NCI-H2081 treated with DMSO at 0.1 percent for 48 hours (cell line): Measurements from ENCODE around the gene NANOG.
"Not testable (repeated sequence)": the region's sequence is repeated elsewhere in the genome, so short reads cannot be mapped to it uniquely, and the experiment has no call there.

ENCODE experiments used
- DNase-seq: peaks from one replicate; lab custom pipeline; 2025; lab: John Stamatoyannopoulos, UW

The NANOG gene

DNA sequence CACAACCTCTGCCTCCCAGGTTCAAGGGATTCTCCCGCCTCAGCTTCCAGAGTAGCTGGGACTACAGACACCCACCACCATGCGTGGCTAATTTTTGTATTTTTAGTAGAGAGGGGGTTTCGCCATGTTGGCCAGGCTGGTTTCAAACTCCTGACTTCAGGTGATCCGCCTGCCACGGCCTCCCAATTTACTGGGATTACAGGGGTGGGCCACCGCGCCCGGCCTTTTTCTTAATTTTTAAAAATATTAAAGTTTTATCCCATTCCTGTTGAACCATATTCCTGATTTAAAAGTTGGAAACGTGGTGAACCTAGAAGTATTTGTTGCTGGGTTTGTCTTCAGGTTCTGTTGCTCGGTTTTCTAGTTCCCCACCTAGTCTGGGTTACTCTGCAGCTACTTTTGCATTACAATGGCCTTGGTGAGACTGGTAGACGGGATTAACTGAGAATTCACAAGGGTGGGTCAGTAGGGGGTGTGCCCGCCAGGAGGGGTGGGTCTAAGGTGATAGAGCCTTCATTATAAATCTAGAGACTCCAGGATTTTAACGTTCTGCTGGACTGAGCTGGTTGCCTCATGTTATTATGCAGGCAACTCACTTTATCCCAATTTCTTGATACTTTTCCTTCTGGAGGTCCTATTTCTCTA, at the start of gene NANOG:
NANOG (plus strand) TSS at position 519 of the 645 bp plus-strand sequence. CDS start 213 bp downstream, outside the sequence.
- not testable (repeated sequence) for DNase-seq

DNA sequence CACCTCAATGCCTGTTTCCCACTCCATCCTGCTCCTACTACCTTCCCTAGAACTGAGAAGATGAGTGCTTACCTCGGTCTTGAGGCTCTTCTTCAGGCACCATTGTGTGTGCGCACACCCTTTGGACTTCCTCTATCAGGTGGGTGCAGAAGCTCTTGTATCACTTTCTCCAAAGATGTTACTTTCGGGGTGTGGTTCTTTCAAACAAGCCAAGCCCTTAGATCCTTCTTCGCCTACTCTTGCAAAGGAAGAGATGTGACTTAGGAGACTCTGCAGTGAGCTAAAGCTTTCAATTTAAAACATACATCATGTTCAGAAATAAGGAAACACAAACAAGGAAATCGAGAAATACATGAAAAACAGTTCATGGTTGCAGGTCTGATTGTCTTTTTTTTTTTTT, 42.0 kb upstream of the NANOG start, which contains the start of gene CLEC4C:
CLEC4C (minus strand) TSS at position 130 of the 400 bp plus-strand sequence; CDS start at position 103, 27 bp downstream.
- no peak for DNase-seq

DNA sequence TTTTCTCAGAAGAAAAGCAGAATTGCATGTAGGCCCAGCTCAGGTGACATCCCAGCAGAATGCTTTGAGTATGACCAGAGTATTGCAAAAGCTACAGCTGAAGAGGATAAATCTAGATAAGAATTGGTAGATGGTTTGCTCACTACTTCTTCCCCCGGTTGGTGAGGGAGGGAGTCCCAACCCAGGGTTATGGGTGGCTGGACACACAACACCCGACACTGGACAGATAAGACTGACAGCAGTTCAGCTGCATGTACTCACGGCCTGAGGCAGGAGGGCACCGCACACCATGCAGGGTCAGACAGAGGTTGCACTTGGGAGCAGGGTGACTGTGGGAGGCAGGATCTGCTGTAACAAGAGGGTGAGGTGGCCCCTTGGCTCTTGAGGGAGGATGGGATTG, 40.4 kb upstream of the NANOG start:
- DNase-seq = no peak

DNA sequence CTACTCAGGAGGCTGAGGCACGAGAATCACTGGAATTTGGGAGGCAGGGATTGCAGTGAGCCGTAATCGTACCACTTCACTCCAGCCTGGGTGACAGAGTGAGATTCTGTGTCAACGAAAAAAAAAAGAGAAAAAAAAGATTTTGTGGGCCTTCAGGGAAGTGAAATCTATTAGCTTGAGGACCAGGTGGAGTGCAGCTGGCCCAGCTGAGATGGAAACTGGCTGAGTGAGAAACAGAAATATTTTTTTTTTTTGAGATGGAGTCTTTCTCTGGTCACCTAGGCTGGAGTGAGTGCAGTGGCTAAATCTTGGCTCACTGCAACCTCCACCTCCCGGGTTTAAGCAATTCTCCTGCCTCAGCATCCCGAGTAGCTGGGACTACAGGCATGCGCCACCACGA, 39.8 kb upstream of the NANOG start:
- no peak for DNase-seq

DNA sequence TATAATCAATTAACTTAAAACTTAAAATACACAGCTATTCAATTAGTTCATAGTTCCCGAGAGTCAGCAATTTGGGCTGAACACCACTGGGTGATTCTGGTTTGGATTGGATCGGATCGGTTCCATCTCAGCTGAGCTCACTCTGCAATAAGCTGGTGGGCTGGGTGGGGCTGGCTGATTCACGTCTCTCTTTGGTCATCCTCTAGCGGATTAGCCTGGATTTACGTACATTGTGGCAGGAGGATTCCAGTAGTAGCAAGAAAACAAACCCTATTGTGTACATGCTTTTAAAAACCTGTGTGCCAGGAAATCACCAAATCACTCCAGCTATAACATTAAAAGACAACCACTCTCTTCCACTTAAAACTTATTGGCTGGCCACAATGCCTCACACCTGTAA, 38.9 kb upstream of the NANOG start:
- no peak for DNase-seq

DNA sequence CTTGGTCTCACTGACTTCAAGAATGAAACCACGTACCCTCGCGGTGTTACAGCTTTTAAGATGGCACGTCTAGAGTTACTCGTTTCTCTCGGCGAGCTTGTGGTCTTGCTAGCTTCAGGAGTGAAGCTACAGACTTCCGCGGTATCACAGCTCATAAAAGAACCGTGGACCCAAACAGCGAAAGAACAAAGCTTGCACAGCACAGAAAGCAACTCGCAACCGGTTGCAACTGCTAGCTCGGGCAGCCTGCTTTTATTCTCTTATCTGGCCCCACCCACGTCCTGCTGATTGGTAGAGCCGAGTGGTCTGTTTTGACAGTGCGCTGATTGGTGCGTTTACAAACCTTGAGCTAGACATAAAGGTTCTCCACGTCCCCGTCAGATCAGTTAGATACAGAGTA, 37.8 kb upstream of the NANOG start:
- no peak for DNase-seq

DNA sequence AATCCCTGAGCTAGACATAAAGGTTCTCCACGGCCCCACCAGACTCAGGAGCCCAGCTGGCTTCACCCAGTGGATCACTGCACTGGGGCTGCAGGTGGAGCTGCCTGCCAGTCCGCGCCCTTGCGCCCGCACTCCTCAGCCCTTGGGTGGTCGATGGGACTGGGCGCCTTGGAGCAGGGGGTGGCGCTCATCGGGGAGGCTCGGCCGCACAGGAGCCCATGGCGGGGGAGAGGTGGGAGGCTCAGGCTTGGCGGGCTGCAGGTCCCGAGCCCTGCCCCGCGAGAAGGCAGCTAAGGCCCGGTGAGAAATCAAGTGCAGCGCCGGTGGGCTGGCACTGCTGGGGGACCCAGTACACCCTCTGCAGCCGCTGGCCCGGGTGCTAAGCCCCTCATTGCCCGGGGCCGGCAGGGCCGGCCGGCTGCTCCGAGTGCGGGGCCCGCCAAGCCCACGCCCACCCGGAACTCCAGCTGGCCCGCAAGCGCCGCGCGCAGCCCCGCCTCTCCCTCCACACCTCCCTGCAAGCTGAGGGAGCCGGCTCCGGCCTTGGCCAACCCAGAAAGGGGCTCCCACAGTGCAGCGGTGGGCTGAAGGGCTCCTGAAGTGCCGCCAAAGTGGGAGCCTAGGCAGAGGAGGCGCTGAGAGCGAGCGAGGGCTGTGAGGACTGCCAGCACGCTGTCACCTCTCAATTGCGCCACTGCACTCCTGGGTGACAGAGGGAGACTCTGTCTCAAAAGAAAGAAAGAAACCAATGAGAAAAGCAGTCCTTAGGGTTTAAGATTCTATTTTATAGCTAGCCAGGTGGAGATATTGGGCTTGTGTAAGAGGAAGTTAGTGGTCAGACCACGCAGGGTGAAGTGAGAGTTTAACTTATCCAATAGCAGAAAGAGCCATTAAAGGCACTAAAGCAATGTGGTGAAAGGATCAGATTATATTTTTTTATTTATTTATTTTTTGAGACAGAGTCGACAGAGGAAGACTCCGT, 37.0 kb upstream of the NANOG start:
- not testable (repeated sequence) for DNase-seq

DNA sequence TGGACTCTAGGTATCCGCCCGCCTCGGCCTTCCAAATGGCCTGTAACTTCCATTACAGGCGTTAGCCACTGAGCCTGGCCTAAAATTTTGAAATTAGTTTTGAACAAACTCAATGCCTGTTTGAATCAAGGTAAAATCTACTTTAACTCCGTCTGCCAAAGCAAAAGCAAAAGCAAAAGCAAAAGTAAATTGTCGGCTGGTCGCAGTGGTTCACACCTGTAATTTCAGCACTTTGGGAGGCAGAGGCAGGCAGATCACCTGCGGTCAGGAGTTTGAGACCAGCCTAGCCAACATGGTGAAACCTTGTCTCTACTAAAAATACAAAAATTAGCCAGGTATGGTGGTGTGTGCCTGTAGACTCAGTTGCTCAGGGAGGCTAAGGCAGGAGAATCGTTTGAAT, 33.5 kb upstream of the NANOG start:
- not testable (repeated sequence) for DNase-seq

DNA sequence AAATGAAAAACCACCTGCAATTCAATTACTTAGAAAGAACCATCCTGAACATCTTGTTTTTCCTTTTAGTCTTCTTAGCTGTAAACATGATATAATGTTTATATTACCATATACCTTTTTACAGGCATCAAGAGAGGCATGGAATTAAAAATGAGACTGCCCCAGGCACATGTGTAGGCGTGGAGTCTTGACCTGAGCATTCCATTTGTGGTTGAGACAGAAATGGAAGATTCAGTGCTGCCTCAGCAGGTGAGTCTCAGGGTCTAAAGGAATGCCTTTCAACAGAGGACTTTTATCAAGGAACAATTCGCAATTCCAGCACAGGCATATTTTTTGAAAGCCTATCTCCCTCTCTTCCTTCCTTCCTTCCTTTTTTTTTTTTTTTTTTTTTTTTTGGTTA, 32.2 kb upstream of the NANOG start:
- no peak for DNase-seq

DNA sequence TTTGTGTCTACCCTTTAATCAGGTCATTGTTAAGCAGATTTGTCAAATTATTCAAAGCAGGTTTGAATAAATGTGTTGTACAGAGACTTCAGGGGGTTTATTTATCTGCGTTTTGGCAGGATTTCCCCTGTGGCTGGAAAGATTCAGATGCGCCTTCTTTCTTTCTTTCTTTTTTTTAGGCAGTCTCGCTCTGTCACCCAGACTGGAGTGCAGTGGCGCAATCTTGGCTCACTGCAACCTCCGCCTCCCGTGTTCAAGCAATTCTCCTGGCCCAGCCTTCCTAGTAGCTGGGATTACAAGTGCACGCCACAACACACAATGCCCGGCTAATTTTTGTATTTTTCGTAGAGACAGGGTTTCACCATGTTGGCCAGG, 30.4 kb upstream of the NANOG start:
- DNase-seq = no peak

DNA sequence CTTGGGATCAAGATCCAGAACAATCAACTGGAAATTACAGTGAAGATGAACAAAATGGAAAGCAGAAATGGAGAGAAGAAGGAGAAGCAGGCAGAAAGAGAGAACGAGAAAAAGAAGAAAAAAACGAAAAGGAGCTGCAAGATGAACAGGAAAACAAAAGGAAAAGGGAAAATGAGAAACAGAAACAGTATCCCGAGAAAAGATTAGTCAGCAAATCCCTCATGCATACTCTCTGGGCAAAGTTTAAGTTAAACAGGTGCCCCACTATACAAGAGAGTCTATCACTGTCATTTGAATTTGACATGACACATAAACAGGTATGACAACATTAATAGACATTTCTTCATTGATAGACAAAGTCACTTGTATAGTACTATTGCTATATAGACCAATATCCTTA, 19.2 kb upstream of the NANOG start:
- no peak for DNase-seq

DNA sequence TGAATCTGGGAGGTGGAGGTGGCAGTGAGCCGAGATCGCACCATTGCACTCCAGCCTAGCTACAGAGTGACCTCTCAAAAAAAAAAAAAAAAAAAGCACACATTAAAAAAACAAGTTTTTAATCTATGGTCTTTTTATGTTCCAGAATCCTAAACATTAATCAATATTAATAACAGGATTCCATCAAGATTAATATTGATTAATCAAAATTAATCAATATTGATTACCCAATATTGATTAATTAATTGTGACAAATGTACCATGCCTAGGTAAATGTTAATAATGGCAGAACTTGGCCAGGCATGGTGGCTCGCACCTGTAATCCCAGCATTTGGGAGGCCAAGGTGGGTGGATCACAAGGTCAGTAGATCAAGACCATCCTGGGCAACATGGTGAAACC, 7.9 kb upstream of the NANOG start:
- DNase-seq = no peak

DNA sequence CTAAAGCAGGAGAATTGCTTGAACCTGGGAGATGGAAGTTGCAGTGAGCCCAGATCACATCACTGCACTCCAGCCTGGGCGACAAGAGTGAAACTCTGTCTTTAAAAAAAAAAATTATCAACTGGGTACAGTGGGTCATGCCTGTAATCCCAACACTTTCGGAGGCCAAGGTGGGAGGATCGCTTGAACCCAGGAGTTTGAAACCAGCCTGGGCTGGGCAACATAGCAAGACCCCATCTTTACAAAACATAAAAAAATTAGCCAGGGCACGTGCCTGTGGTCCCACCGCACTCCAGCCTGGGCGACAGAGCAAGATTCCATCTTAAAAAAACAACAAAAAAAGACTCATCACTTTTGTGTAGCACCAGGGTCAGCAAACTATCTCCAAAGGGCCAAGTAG, 7.1 kb upstream of the NANOG start:
- no peak for DNase-seq

DNA sequence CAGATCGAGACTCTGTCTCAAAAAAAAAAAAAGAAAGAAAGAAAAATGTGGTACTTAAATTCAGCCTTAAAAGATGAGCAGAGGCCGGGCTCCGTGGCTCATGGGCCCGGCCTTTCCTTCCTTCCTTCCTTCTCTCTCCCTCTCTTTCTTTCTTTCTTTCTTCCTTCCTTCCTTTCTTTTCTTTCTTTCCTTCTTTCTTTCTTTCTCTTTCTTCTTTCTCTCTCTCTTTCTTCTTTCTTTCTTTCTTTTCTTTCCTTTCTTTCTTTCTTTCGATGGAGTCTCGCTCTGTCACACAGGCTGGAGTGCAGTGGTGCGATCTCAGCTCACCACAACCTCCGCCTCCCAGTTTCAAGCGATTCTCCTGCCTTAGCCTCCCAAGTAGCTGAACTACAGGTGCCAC, 5.8 kb upstream of the NANOG start:
- not testable (repeated sequence) for DNase-seq

DNA sequence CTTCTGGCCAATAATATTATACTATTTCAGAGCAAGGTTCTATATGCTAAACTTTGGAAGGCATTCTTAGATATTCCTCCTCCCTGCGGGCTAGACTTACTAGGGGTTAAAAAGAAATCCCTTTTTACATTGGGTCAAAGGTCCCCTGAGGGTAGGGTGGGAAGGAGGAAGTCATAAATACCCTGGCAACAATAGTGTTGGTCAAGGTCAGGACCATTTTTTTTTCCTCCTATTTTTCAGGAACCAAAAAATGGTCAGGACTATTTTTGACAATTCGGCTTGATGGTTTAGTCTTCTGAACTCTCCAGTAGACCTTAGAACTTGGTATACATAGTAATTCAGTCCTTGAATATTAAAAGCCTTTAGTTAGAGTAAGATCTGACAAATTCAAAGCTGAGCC, 4.5 kb upstream of the NANOG start:
- DNase-seq = no peak

DNA sequence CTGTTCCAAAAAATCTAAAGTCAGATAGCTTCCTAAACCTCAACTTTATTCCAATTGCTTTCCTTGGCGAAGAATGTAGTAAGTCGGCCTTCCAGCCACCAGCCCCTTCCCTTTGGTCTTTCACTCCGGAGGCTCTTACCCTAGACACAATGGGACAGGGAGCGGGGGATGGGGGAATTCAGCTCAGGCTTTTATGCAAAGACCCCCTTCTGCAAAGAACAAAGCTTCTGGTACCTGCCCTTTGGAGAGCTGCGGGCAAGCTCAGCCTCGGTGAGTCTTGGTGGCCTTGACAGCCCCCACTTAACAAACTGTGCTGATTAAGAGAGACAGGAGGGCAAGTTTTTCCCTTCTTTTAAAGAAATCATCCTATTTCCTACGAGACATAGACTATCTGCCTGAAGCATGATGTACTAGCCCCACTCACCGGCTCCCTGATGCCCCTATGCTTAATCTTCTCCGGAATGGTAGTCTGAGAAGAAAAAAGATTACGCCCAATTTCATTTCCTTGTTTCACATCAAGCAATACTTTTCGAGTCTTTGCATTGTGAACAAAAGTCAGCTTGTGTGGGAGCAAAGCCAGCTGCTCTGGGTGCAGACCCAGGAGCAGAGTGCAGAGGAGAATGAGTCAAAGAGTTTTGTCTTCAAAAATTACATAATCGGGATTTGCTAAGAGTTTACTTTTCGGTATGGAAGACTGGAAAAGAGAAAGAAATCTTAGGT, 1.5 kb upstream of the NANOG start:
- DNase-seq = no peak

DNA sequence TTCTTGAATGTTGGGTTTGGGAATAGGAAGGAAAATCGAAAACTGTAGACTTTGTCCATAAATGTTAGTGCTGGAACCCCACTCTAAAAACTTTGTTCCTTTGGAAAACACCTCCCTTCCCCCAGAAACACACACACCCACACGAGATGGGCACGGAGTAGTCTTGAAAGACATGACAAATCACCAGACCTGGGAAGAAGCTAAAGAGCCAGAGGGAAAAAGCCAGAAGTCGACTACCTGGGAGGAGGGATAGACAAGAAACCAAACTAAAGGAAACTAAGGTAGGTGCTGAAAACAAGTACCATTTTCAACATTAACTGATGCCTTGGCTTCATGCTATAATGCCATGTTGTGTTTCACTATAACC, 925 bp upstream of the NANOG start:
- DNase-seq = no peak

DNA sequence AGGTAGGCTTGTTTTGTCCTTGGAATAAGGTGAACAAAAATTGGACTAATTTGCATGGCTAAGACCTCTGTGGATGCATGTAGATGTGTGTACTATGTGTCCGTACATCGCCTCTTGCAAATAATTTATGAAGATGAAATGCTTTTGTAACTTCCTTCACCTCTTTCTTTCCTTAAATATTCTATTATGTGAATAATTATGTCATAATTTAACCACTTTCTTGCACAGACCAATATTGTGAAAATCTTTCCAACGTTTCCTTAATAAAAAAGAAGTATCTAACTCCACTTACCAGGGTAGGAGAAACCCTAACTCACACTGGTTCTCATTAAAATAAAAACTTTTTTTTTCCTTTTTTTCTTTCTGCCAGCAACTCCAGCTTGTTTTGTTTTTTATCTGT, 4.0 kb downstream of the NANOG start:
- no peak for DNase-seq

DNA sequence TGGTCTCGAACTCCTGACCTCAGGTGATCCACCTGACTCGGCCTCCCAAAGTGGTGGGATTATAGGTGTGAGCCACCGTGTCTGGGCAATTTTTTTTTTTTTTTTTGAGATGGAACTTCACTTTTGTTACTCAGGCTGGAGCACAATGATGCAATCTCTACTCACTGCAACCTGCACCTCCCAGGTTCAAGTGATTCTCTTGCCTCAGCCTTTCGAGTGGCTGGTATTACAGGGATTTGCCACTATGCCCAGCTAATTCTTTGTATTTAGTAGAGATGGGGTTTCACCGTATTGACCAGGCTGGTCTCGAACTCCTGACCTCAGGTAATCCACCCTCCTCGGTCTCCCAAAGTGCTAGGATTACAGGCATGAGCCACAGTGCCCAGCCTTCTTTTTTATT, 8.1 kb downstream of the NANOG start:
- DNase-seq = not testable (repeated sequence)

DNA sequence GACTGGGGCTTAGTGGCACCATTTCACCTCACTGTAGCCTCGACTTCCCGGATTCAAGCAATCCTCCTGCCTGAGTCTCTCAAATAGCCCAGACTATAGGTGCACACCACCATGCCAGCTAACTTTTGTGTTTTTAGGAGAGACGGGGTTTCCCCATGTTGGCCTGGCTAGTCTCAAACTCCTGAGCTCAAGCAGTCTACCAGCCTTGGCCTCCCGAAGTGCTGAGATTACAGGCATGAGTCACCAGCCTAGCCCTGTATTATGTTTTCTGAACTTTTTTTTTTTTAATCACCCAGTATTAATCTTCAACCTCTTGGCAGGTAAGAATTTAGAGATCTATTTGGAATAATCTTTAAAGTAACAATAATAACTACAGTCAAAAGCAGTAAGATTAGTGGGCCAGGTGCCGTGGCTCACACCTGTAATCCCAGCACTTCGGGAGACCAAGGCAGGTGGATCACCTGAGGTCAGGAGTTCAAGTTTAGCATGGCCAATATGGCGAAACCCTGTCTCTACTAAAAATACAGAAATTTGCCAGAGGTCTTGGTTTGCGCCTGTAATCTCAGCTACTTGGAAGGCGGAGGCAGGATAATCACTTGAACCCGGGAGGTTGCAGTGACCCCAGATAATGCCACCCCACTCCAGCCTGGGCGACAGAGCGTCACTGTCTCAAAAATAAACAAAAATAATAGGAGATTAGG, 8.6 kb downstream of the NANOG start:
- DNase-seq = no peak

DNA sequence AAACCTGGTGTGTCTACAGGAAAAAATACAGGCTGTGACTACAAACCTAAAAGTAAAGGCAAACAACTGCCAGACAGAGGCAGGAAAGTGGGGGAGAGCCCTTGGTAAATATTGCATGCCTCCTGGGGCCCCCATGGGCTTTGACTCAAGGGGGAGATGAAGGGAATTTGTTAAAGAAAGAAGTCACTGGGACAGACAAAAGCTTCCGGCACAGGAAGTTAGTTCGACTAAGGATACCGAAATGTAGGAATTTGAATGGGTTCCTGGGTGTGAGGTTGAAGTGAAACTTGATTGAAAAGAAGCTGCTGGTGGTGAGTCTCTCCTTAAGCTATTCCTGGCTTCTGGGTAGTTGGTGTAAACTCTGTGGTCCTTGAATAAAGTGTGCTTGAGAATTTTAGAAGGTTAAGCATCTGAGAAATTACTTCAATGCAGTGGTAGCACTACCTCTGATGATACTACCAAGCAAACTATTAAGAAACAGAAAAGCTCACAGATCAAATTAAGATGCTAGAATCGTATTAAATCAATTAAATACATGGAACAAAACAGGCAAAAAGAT, 9.6 kb downstream of the NANOG start:
- DNase-seq = not testable (repeated sequence)

DNA sequence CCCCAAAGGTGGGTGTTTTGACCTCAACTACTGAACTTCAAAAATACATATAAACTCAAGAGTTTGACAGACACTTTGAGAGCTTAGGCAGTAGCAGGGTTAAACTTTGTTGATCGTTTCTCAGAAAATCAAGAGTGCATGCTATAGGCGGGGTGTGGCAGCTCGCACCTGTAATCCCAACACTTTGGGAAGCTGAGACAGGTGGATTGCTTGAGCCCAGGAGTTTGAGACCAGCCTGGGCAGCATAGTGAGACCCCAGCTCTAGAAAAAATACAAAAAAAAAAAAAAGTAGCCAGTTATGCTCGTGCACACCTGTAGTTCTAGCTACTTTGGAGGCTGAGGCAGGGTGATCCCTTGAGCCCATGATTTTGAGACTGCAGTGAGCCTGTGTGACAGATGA, 12.3 kb downstream of the NANOG start:
- DNase-seq = no peak
